GM12865 (cell line): ENCODE results near the gene KCNK17.

Experiments used
- DNase-seq: peaks from one replicate; pipeline ENCODE4 v3.0.0; 2010; ENCODE audit warnings: low read depth
- H3K4me3 ChIP-seq: 2 replicates; pipeline ENCODE4 v1.5.1; 2011; ENCODE audit warnings: mild to moderate bottlenecking, low read depth, low read length, control low read depth
- CTCF ChIP-seq: IDR thresholded peaks from 2 replicates; pipeline ENCODE4 v1.5.1; 2011; ENCODE audit warnings: low read length, control low read depth, low read depth, inconsistent platforms; ENCODE audit not compliant: insufficient read depth; ENCODE audit errors: missing control alignments

KCNK17 gene

GRCh38 chr6:39282774-39283173, 31.4 kb downstream of the KCNK17 start:
- no peak for TF ChIP-seq CTCF
- no peak overlapping the region for H3K4me3 ChIP-seq
- no peak for DNase-seq

- no peak overlapping the region for H3K4me3 ChIP-seq
- no peak for TF ChIP-seq CTCF
- no peak for DNase-seq
These were observed 32.8 kb downstream of the KCNK17 start for GRCh38 chr6:39281312-39281980.

- no peak overlapping the region for H3K4me3 ChIP-seq
- no peak for DNase-seq
- TF ChIP-seq CTCF: no peak
These were observed 33.9 kb downstream of the KCNK17 start for GRCh38 chr6:39280247-39280731.

GRCh38 chr6:39279539-39279938, 34.7 kb downstream of the KCNK17 start:
- no peak for TF ChIP-seq CTCF
- DNase-seq: no peak
- no peak overlapping the region for H3K4me3 ChIP-seq

GRCh38 chr6:39276379-39276995, 37.7 kb downstream of the KCNK17 start:
- TF ChIP-seq CTCF: no peak
- no peak overlapping the region for H3K4me3 ChIP-seq
- DNase-seq: no peak

GRCh38 chr6:39274903-39275302, 39.3 kb downstream of the KCNK17 start:
- no peak for TF ChIP-seq CTCF
- DNase-seq: no peak
- H3K4me3 ChIP-seq: no peak overlapping the region
